ENCODE data around the gene SLC34A3. TPM values are rescaled to one million over a fixed set of nuclear protein-coding genes. Genes with fewer than 3 reads are reported as not detected.

SLC34A3 gene
- total RNA-seq, 2 donors from 2014 or later: not detected

- Histone ChIP-seq H3K4me3 (peak overlapping the region; percentile 1), H3K9me3 (no peaks in the 10 kb centered on the region), H3K27me3 (no peaks in the 10 kb centered on the region), H3K9ac (ENCODE audit: low read depth in 2 of 2, low read length in 2 of 2) (peak overlapping the region in 1 of 2 donors; percentile 69), H3K4me1 (peaks cover 12% of the 10 kb centered on the region), H3K36me3 (peaks cover 14% of the 10 kb centered on the region), H3K27ac (peak overlapping the region; percentile 40)
- no peak for TF ChIP-seq CTCF (IDR thresholded peaks at IDR 0.05)
- intact Hi-C loops (cut with DNase I): no loop called here
- DNase-seq: no peak
These were observed 38.0 kb downstream of the SLC34A3 start for GRCh38 chr9:137268538-137269201.

- peak overlapping the region in 1 of 2 donors; percentile 69 for H3K9ac ChIP-seq (ENCODE audit: low read depth in 2 of 2, low read length in 2 of 2)
- H3K4me1 ChIP-seq: peaks cover 12% of the 10 kb centered on the region
- H3K36me3 ChIP-seq: peaks cover 10% of the 10 kb centered on the region
- H3K27ac ChIP-seq: peak overlapping the region; percentile 40
- peak overlapping the region; percentile 1 for H3K4me3 ChIP-seq
- H3K9me3 ChIP-seq: no peaks in the 10 kb centered on the region
- no peak for TF ChIP-seq CTCF (IDR thresholded peaks at IDR 0.05)
- H3K27me3 ChIP-seq: no peaks in the 10 kb centered on the region
- DNase-seq: peak; percentile 69
- intact Hi-C loops (cut with DNase I): no loop called here
These were observed 38.6 kb downstream of the SLC34A3 start for GRCh38 chr9:137269231-137269772.

- H3K36me3 ChIP-seq: peaks cover 3% of the 10 kb centered on the region
- H3K9ac ChIP-seq (ENCODE audit: low read depth in 2 of 2, low read length in 2 of 2): no peak overlapping the region
- H3K4me1 ChIP-seq: peaks cover 12% of the 10 kb centered on the region
- no peak for TF ChIP-seq CTCF (IDR thresholded peaks at IDR 0.05)
- intact Hi-C loops (cut with DNase I): no loop called here
- no peak overlapping the region for H3K4me3 ChIP-seq
- no peak for DNase-seq
- no peaks in the 10 kb centered on the region for H3K9me3 ChIP-seq
- H3K27me3 ChIP-seq: no peaks in the 10 kb centered on the region
- no peak overlapping the region for H3K27ac ChIP-seq
These were observed 40.4 kb downstream of the SLC34A3 start for GRCh38 chr9:137270929-137271695.

GRCh38 chr9:137271696-137272076 is 41.0 kb downstream of the SLC34A3 start:
- Histone ChIP-seq H3K4me1 (peaks cover 17% of the 10 kb centered on the region), H3K27ac (no peak overlapping the region), H3K4me3 (no peak overlapping the region), H3K27me3 (no peaks in the 10 kb centered on the region), H3K9me3 (no peaks in the 10 kb centered on the region), H3K36me3 (no peaks in the 10 kb centered on the region), H3K9ac (ENCODE audit: low read depth in 2 of 2, low read length in 2 of 2) (no peak overlapping the region)
- intact Hi-C loops (cut with DNase I): no loop called here
- no peak for DNase-seq
- no peak for TF ChIP-seq CTCF (IDR thresholded peaks at IDR 0.05)

GRCh38 chr9:137272241-137273094 is 41.8 kb downstream of the SLC34A3 start:
- Histone ChIP-seq H3K36me3 (no peaks in the 10 kb centered on the region), H3K9me3 (no peaks in the 10 kb centered on the region)

More at GRCh38 chr9:137272241-137273094, 41.8 kb downstream of the SLC34A3 start:
- intact Hi-C loops (cut with DNase I): no loop called here
- TF ChIP-seq CTCF (IDR thresholded peaks at IDR 0.05): no peak
- no peaks in the 10 kb centered on the region for H3K27me3 ChIP-seq
- H3K9ac ChIP-seq (ENCODE audit: low read depth in 2 of 2, low read length in 2 of 2): no peak overlapping the region
- H3K4me3 ChIP-seq: no peak overlapping the region
- no peak overlapping the region for H3K27ac ChIP-seq
- peaks cover 24% of the 10 kb centered on the region for H3K4me1 ChIP-seq
- DNase-seq: no peak
